CD14-positive monocyte (primary cell): ENCODE measurements around the gene OPALIN. TPM values are rescaled to one million over a fixed set of nuclear protein-coding genes. Genes with fewer than 3 reads are reported as not detected.

ENCODE experiments used
- DNase-seq, 3 donors: peaks; one replicate each; pipeline ENCODE4 v3.0.0-alpha.2; 2011 to 2022
- H2AFZ ChIP-seq: 2 replicates; pipeline ENCODE4 v1.6.0; 2012; ENCODE audit warnings: mild to moderate bottlenecking, low read depth, low read length, inconsistent platforms; ENCODE audit not compliant: insufficient read depth, poor library complexity, severe bottlenecking
- H3K27ac ChIP-seq, 2 donors: 1 replicate in 1 of 2; 2 replicates in 1 of 2; pipeline ENCODE4 v1.5.1; 2012 to 2013; ENCODE audit warnings: low read length in 2 of 2, control low read depth in 1 of 2, inconsistent platforms in 1 of 2, low read depth in 1 of 2, mild to moderate bottlenecking in 1 of 2
- H3K27me3 ChIP-seq, 2 donors: one replicate each; pipeline versions ENCODE4 v1.6.0 to v1.6.1; 2011 to 2013; ENCODE audit warnings: low read length in 2 of 2; ENCODE audit not compliant: control insufficient read depth in 2 of 2, insufficient read depth in 2 of 2
- H3K36me3 ChIP-seq, 2 donors: replicated peaks in 1 of 2; 1 replicate in 1 of 2; 2 replicates in 1 of 2; pipeline versions ENCODE4 v1.5.1 to v1.6.1; 2012 to 2013; ENCODE audit warnings: low read length in 2 of 2, control low read depth in 1 of 2, inconsistent platforms in 1 of 2, mild to moderate bottlenecking in 1 of 2; ENCODE audit not compliant: insufficient read depth in 2 of 2, control insufficient read depth in 1 of 2
- H3K4me1 ChIP-seq, 2 donors: 1 replicate in 1 of 2; 2 replicates in 1 of 2; pipeline versions ENCODE4 v1.5.1 to v1.6.1; 2012 to 2013; ENCODE audit warnings: low read length in 2 of 2, control low read depth in 1 of 2, inconsistent platforms in 1 of 2, mild to moderate bottlenecking in 1 of 2, moderate library complexity in 1 of 2; ENCODE audit not compliant: insufficient read depth in 2 of 2, control insufficient read depth in 1 of 2
- H3K4me2 ChIP-seq: replicated peaks from 2 replicates; pipeline ENCODE3; 2012; ENCODE audit warnings: low read length, moderate library complexity, mild to moderate bottlenecking; ENCODE audit not compliant: poor library complexity, severe bottlenecking; ENCODE audit errors: extremely low read depth
- H3K4me3 ChIP-seq, 3 experiments: fragments of 200-600 bp in 1 of 3; sonication (generic) in 1 of 3; replicated peaks in 1 of 3; 1 replicate in 2 of 3; 2 replicates in 1 of 3; pipeline ENCODE4 v1.5.1; 2011 to 2013; ENCODE audit warnings: low read length in 3 of 3, mild to moderate bottlenecking in 3 of 3, control low read depth in 2 of 3, low read depth in 2 of 3, inconsistent platforms in 1 of 3, moderate library complexity in 1 of 3
- H3K79me2 ChIP-seq: 2 replicates; pipeline ENCODE4 v1.6.0; 2012; ENCODE audit warnings: mild to moderate bottlenecking, control low read depth, inconsistent platforms, low read length, moderate library complexity; ENCODE audit not compliant: insufficient read depth
- H3K9ac ChIP-seq: 2 replicates; pipeline ENCODE4 v1.6.0; 2017; ENCODE audit warnings: low read length, mild to moderate bottlenecking; ENCODE audit not compliant: insufficient read depth, poor library complexity, severe bottlenecking
- H3K9me3 ChIP-seq, 2 donors: replicated peaks in 1 of 2; 1 replicate in 1 of 2; 2 replicates in 1 of 2; pipeline versions ENCODE4 v1.5.1 to v1.6.1; 2012 to 2013; ENCODE audit warnings: low read length in 2 of 2, control low read depth in 1 of 2; ENCODE audit not compliant: control insufficient read depth in 1 of 2, insufficient read depth in 1 of 2
- H4K20me1 ChIP-seq: 2 replicates; pipeline ENCODE4 v1.6.0; 2012; ENCODE audit warnings: mild to moderate bottlenecking, low read length, control low read depth, moderate library complexity; ENCODE audit not compliant: insufficient read depth
- H3K27ac Mint-ChIP-seq, 7 donors: one replicate each; pipeline ENCODE4 v1.8.0; 2020; ENCODE audit warnings: mild to moderate bottlenecking in 7 of 7, mixed read lengths in 7 of 7, moderate library complexity in 6 of 7, inconsistent platforms in 2 of 7
- H3K27me3 Mint-ChIP-seq, 3 donors: one replicate each; pipeline ENCODE4 v1.8.0; 2021 to 2022; ENCODE audit warnings: low read depth in 3 of 3, mild to moderate bottlenecking in 3 of 3, mixed read lengths in 3 of 3, moderate library complexity in 3 of 3, inconsistent platforms in 1 of 3
- H3K36me3 Mint-ChIP-seq, 2 donors: one replicate each; pipeline ENCODE4 v1.8.0; 2020; ENCODE audit warnings: mixed read lengths in 2 of 2, inconsistent platforms in 1 of 2, mild to moderate bottlenecking in 1 of 2
- H3K4me1 Mint-ChIP-seq: one replicate; pipeline ENCODE4 v1.8.0; 2020; ENCODE audit warnings: mild to moderate bottlenecking, mixed read lengths
- H3K4me3 Mint-ChIP-seq, 2 donors: one replicate each; pipeline ENCODE4 v1.8.0; 2020; ENCODE audit warnings: mild to moderate bottlenecking in 2 of 2, mixed read lengths in 2 of 2, moderate library complexity in 1 of 2
- H3K9me3 Mint-ChIP-seq, 7 donors: one replicate each; pipeline ENCODE4 v1.8.0; 2020 to 2022; ENCODE audit warnings: mixed read lengths in 7 of 7, mild to moderate bottlenecking in 6 of 7, moderate library complexity in 6 of 7, inconsistent platforms in 2 of 7
- WGBS: methylation state at CpG from one replicate; pipeline ENCODE4 v1.1.5; 2013; ENCODE audit warnings: missing lambda C conversion rate; ENCODE audit not compliant: insufficient coverage; 5-methylcytosine and 5-hydroxymethylcytosine counted together
- intact Hi-C, 2 donors: fragments of 100-400 bp; cut with micrococcal nuclease; formaldehyde crosslinking; loops; one replicate each; pipeline versions ENCODE4 v1.15.0 to v1.15.1; 2023
- polyA plus RNA-seq, 3 donors: library from polyadenylated mRNA; depleted of rRNA in 1 of 3; unstranded in 2 of 3; stranded (reverse) in 1 of 3; fragments of 300-500 nt in 2 of 3; fragments of >200 nt in 1 of 3; fragmentation: Illumina TruSeq in 2 of 3; gene quantifications; 1 replicate in 2 of 3; 2 replicates in 1 of 3; pipeline ENCODE4 v1.2.3, GENCODE V29; 2012 to 2021
- TF ChIP-seq, protein P1 (sequence below): fragments of 200-600 bp; IDR thresholded peaks from one replicate; pipeline ENCODE4 v1.8.0; 2022; ENCODE audit warnings: antibody characterized with exemption, mild to moderate bottlenecking

Gene OPALIN
- polyA plus RNA-seq, 3 donors = not detected

DNA sequence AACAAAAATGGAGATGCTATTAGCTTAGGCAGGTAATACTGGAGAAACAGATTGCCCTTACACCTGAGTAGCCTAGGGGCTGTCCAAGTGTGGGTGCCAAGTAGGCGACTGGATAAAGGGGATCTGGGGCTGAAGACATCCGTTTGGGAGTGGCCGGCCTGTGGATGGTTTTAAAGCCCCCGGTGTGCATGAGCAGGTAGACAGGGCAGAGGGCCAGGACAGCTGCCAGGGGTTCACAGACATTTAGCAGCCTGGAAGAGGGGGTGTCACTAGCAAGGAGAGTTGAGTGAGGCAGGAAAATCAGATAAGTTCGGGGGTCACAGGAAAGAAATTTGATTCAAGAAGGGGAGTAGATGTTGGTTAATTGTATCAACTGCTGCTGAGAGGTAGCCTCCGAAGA, 1.5 kb upstream of the OPALIN start:
- 95% methylated on average over 6 of the region's 6 CpGs for WGBS
- Histone ChIP-seq H3K4me3 (no peak overlapping the region), H3K4me2 (no peak overlapping the region), H3K27ac (no peak overlapping the region), H2AFZ (no peak overlapping the region), H3K79me2 (no peaks in the 10 kb centered on the region), H3K4me1 (no peaks in the 10 kb centered on the region), H3K9me3 (no peaks in the 10 kb centered on the region), H3K27me3 (no peaks in the 10 kb centered on the region), H3K36me3 (no peaks in the 10 kb centered on the region), H4K20me1 (no peaks in the 10 kb centered on the region), H3K9ac (no peak overlapping the region)
- no peaks in the 10 kb centered on the region for H3K36me3 Mint-ChIP-seq
- TF ChIP-seq, protein P1, sequence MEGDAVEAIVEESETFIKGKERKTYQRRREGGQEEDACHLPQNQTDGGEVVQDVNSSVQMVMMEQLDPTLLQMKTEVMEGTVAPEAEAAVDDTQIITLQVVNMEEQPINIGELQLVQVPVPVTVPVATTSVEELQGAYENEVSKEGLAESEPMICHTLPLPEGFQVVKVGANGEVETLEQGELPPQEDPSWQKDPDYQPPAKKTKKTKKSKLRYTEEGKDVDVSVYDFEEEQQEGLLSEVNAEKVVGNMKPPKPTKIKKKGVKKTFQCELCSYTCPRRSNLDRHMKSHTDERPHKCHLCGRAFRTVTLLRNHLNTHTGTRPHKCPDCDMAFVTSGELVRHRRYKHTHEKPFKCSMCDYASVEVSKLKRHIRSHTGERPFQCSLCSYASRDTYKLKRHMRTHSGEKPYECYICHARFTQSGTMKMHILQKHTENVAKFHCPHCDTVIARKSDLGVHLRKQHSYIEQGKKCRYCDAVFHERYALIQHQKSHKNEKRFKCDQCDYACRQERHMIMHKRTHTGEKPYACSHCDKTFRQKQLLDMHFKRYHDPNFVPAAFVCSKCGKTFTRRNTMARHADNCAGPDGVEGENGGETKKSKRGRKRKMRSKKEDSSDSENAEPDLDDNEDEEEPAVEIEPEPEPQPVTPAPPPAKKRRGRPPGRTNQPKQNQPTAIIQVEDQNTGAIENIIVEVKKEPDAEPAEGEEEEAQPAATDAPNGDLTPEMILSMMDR = no peak
- H3K4me1 Mint-ChIP-seq = no peaks in the 10 kb centered on the region
- no peaks in the 10 kb centered on the region for H3K9me3 Mint-ChIP-seq
- no peak for DNase-seq
- intact Hi-C loops = no loop called here
- H3K4me3 Mint-ChIP-seq = no peak overlapping the region
- H3K27me3 Mint-ChIP-seq = peaks cover 0 to 6% (median 6%) of the 10 kb centered on the region in 3 donors
- H3K27ac Mint-ChIP-seq = no peak overlapping the region

- no peak for DNase-seq
- no peaks in the 10 kb centered on the region for H3K27me3 ChIP-seq
- no peak overlapping the region for H3K27ac ChIP-seq
- intact Hi-C loops = no loop called here
- no peak overlapping the region for H2AFZ ChIP-seq
- Mint-ChIP-seq H3K9me3 (no peaks in the 10 kb centered on the region), H3K4me1 (no peaks in the 10 kb centered on the region), H3K27me3 (peaks cover 1 to 8% (median 6%) of the 10 kb centered on the region in 3 donors), H3K27ac (no peak overlapping the region), H3K4me3 (no peak overlapping the region), H3K36me3 (no peaks in the 10 kb centered on the region)
- no peaks in the 10 kb centered on the region for H3K79me2 ChIP-seq
- H3K4me1 ChIP-seq = no peaks in the 10 kb centered on the region
- H4K20me1 ChIP-seq = no peaks in the 10 kb centered on the region
- H3K9me3 ChIP-seq = no peaks in the 10 kb centered on the region
- WGBS = 95% methylated on average over 6 of the region's 6 CpGs
- H3K4me2 ChIP-seq = no peak overlapping the region
- H3K4me3 ChIP-seq = no peak overlapping the region
- TF ChIP-seq, protein P1 = no peak
- no peak overlapping the region for H3K9ac ChIP-seq
- H3K36me3 ChIP-seq = no peaks in the 10 kb centered on the region
Observed at GRCh38 chr10:96359616-96360015, 814 bp upstream of the OPALIN start.
